Liver (tissue), 3 donors: ENCODE data around the gene DAND5.

Source experiments
- CTCF ChIP-seq: fragments of 150-350 bp; IDR thresholded peaks from 2 replicates; pipeline ENCODE4 v1.5.1; 2017; ENCODE audit warnings: improper control_type of control experiment, low read depth, low read length; ENCODE audit not compliant: missing input control
- FOXA1 ChIP-seq: IDR thresholded peaks from 2 replicates; pipeline ENCODE4 v1.6.1; 2016; ENCODE audit warnings: antibody characterized with exemption
- SP1 ChIP-seq: IDR thresholded peaks from 2 replicates; pipeline ENCODE4 v1.6.1; 2018; ENCODE audit warnings: antibody characterized with exemption, mild to moderate bottlenecking
- YY1 ChIP-seq: IDR thresholded peaks from 2 replicates; pipeline ENCODE4 v1.6.1; 2016; ENCODE audit warnings: antibody characterized with exemption, mild to moderate bottlenecking
- ZBTB33 ChIP-seq: IDR thresholded peaks from 2 replicates; pipeline ENCODE4 v1.6.1; 2016; ENCODE audit warnings: antibody characterized with exemption
- TF ChIP-seq, protein P1 (sequence below): IDR thresholded peaks from 2 replicates; pipeline ENCODE4 v1.6.1; 2016; ENCODE audit warnings: antibody characterized with exemption
- TF ChIP-seq, protein P2 (sequence below): IDR thresholded peaks from 2 replicates; pipeline ENCODE4 v1.6.1; 2016; ENCODE audit warnings: antibody characterized with exemption, mild to moderate bottlenecking
- donor health status: healthy.
- donor health status: healthy.

- TF ChIP-seq ZBTB33: no peak
- TF ChIP-seq, protein P1, sequence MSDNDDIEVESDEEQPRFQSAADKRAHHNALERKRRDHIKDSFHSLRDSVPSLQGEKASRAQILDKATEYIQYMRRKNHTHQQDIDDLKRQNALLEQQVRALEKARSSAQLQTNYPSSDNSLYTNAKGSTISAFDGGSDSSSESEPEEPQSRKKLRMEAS: no peak
- no peak for TF ChIP-seq CTCF
- no peak for TF ChIP-seq FOXA1
- no peak for TF ChIP-seq SP1
- TF ChIP-seq YY1: no peak
- TF ChIP-seq, protein P2, sequence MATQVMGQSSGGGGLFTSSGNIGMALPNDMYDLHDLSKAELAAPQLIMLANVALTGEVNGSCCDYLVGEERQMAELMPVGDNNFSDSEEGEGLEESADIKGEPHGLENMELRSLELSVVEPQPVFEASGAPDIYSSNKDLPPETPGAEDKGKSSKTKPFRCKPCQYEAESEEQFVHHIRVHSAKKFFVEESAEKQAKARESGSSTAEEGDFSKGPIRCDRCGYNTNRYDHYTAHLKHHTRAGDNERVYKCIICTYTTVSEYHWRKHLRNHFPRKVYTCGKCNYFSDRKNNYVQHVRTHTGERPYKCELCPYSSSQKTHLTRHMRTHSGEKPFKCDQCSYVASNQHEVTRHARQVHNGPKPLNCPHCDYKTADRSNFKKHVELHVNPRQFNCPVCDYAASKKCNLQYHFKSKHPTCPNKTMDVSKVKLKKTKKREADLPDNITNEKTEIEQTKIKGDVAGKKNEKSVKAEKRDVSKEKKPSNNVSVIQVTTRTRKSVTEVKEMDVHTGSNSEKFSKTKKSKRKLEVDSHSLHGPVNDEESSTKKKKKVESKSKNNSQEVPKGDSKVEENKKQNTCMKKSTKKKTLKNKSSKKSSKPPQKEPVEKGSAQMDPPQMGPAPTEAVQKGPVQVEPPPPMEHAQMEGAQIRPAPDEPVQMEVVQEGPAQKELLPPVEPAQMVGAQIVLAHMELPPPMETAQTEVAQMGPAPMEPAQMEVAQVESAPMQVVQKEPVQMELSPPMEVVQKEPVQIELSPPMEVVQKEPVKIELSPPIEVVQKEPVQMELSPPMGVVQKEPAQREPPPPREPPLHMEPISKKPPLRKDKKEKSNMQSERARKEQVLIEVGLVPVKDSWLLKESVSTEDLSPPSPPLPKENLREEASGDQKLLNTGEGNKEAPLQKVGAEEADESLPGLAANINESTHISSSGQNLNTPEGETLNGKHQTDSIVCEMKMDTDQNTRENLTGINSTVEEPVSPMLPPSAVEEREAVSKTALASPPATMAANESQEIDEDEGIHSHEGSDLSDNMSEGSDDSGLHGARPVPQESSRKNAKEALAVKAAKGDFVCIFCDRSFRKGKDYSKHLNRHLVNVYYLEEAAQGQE: no peak
Observed at GRCh38 chr19:13014921-13015280, 45.5 kb downstream of the DAND5 start.
